ENCODE results near the gene DNM3. TPM values are rescaled to one million over a fixed set of nuclear protein-coding genes. Genes with fewer than 3 reads are reported as not detected.

Gene DNM3
- total and polyA plus RNA-seq, 2 experiments from 2014 or later, result 5.2 to 12.2 TPM

DNA sequence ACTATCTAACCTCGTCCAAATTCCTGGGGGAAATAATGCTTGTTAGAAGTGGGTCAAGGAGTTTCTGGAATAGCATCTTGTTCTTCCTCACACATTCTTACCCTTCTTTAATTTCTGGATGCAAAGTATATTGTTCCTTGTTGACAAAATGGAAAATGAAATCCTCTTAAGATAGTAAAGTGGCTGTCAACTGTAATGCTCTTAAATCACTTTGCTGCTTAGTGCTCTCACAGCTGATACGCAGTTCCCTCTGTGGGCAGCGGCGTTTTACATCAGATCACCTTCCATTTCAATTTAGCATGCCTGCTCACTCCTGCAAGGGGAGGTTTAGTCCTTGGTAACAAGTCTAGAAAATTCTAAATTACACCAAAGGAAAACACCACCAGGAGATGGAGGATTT is 113.1 kb downstream of the DNM3 start (continued):
- TF ChIP-seq, protein P1, sequence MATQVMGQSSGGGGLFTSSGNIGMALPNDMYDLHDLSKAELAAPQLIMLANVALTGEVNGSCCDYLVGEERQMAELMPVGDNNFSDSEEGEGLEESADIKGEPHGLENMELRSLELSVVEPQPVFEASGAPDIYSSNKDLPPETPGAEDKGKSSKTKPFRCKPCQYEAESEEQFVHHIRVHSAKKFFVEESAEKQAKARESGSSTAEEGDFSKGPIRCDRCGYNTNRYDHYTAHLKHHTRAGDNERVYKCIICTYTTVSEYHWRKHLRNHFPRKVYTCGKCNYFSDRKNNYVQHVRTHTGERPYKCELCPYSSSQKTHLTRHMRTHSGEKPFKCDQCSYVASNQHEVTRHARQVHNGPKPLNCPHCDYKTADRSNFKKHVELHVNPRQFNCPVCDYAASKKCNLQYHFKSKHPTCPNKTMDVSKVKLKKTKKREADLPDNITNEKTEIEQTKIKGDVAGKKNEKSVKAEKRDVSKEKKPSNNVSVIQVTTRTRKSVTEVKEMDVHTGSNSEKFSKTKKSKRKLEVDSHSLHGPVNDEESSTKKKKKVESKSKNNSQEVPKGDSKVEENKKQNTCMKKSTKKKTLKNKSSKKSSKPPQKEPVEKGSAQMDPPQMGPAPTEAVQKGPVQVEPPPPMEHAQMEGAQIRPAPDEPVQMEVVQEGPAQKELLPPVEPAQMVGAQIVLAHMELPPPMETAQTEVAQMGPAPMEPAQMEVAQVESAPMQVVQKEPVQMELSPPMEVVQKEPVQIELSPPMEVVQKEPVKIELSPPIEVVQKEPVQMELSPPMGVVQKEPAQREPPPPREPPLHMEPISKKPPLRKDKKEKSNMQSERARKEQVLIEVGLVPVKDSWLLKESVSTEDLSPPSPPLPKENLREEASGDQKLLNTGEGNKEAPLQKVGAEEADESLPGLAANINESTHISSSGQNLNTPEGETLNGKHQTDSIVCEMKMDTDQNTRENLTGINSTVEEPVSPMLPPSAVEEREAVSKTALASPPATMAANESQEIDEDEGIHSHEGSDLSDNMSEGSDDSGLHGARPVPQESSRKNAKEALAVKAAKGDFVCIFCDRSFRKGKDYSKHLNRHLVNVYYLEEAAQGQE (IDR thresholded peaks at IDR 0.05; ENCODE audit: unreplicated experiment), result no peak

DNA sequence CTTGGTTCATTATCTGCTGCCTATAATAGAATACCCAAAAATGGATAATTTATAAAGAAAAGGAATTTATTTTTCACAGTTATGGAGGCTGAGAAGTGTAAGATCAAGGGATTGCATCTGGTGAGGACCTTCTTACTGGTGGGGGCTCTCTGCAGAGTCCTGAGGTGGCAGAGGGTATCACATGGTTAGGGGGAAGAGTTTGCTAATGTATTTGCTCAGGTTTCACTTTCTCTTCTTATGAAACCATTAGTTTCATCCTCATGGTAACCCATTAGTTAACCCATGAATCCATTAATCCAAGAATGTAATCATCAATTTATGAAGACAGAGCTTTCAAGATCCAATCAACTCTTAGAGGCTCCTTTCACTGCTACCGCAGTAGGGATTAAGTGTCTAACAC is 120.6 kb downstream of the DNM3 start:
- no peak overlapping the region for H3K4me3 Mint-ChIP-seq
- H3K4me2 ChIP-seq, result no peak overlapping the region
- no peaks in the 10 kb centered on the region for H3F3A ChIP-seq (replicated peaks; ENCODE audit: low read depth)
- H3K36me3 ChIP-seq (ENCODE audit: insufficient read depth), result peaks cover 5% of the 10 kb centered on the region; the same call in 1 of the 2 replicates
- H3K27ac ChIP-seq (ENCODE audit: low read depth), result no peak overlapping the region
- H3K4me1 ChIP-seq (ENCODE audit: insufficient read depth), result peaks cover 9% of the 10 kb centered on the region; the same call in 1 of the 2 replicates
- peaks cover 13% of the 10 kb centered on the region; the same call in 2 of the 3 replicates for H3K36me3 Mint-ChIP-seq (ENCODE audit: low read depth)
- TF ChIP-seq, protein P1 (IDR thresholded peaks at IDR 0.05; ENCODE audit: unreplicated experiment), result no peak
- TF ChIP-seq POLR2AphosphoS5 (IDR thresholded peaks at IDR 0.05; ENCODE audit: low read depth) (no peak), EZH2phosphoT487 (IDR thresholded peaks at IDR 0.05; ENCODE audit: unreplicated experiment) (no peak), NANOG (IDR thresholded peaks at IDR 0.05; ENCODE audit: borderline replicate concordance) (no peak), EZH2 (IDR thresholded peaks at IDR 0.05; ENCODE audit: low read depth, unreplicated experiment) (no peak), CTCF (conservative IDR thresholded peaks at IDR 0.05; ENCODE audit: low read depth in 2 of 2) (no peak), ZNF462 (CRISPR knock-in tag; IDR thresholded peaks at IDR 0.05) (no peak), JUNB (IDR thresholded peaks at IDR 0.05; ENCODE audit: unreplicated experiment) (no peak), ZNF331 (CRISPR knock-in tag; IDR thresholded peaks at IDR 0.05; ENCODE audit: low read depth) (no peak), STAT1 (IDR thresholded peaks at IDR 0.05; ENCODE audit: unreplicated experiment) (no peak)
- H3K79me2 ChIP-seq (replicated peaks; ENCODE audit: insufficient read depth), result no peaks in the 10 kb centered on the region
- no peaks in the 10 kb centered on the region for H4K20me1 ChIP-seq (replicated peaks; ENCODE audit: insufficient read depth)
- H3K27me3 ChIP-seq (ENCODE audit: insufficient read depth), result no peaks in the 10 kb centered on the region
- peaks cover 15% of the 10 kb centered on the region; the same call in 1 of the 2 replicates for H3K9me2 ChIP-seq (ENCODE audit: insufficient read depth)
- no peak overlapping the region for H3K4me3 ChIP-seq
- no peak for DNase-seq (ENCODE audit: low spot score)
- peaks cover 8% of the 10 kb centered on the region; the same call in 2 of the 3 replicates for H3K9me3 Mint-ChIP-seq
- peaks cover 1% of the 10 kb centered on the region for H3K27me3 Mint-ChIP-seq (ENCODE audit: insufficient read depth, low read depth, poor library complexity)
- H3K27ac Mint-ChIP-seq, result no peak overlapping the region
- peaks cover 10% of the 10 kb centered on the region for H3K4me1 Mint-ChIP-seq
- ATAC-seq, result no peak
- no peak overlapping the region for H2AFZ ChIP-seq
